H1 (cell line): Measurements from ENCODE around the gene CHD8. TPM values are rescaled to one million over a fixed set of nuclear protein-coding genes. Genes with fewer than 3 reads are reported as not detected.

Source experiments
- JUN ChIP-seq: IDR thresholded peaks from 2 replicates; pipeline ENCODE4 v1.6.1; 2011; ENCODE audit warnings: low read depth, mild to moderate bottlenecking, improper control_type of control experiment, low read length
- POLR2AphosphoS5 ChIP-seq: IDR thresholded peaks from 2 replicates; pipeline ENCODE4 v1.6.1; 2011; ENCODE audit warnings: low read depth, low read length
- SIN3A ChIP-seq, 2 experiments: IDR thresholded peaks in 1 of 2; conservative IDR thresholded peaks in 1 of 2; 2 replicates each; pipeline ENCODE4 v1.6.1; 2011 to 2012; ENCODE audit warnings: low read length in 2 of 2, improper control_type of control experiment in 1 of 2, low read depth in 1 of 2, mild to moderate bottlenecking in 1 of 2
- TAF1 ChIP-seq: IDR thresholded peaks from 2 replicates; pipeline ENCODE4 v1.6.1; 2011; ENCODE audit warnings: mild to moderate bottlenecking, low read depth, low read length
- polyA plus RNA-seq, 7 experiments: library from polyadenylated mRNA; depleted of rRNA in 3 of 7; stranded (reverse) in 5 of 7; unstranded in 2 of 7; fragments of >200 nt in 5 of 7; fragments of 200-250 nt in 2 of 7; gene quantifications; 1 replicate in 5 of 7; 2 replicates in 1 of 7; 4 replicates in 1 of 7; pipeline versions ENCODE4 v1.2.1 to v1.2.3, GENCODE V29; 2011 to 2013; ENCODE audit warnings: missing spikeins in 2 of 7, mixed read lengths in 2 of 7
- total RNA-seq: library from RNA; stranded (reverse); fragmentation: NEBNext Ultra II Directional; extraction: Animal tissue kit (Norgen Biotek cat#: 25700); gene quantifications from 2 replicates; pipeline ENCODE4 v1.2.1, GENCODE V29; 2021

Gene CHD8
- total and polyA plus RNA-seq, 2 of the 8 experiments (the other 6 are each of a cell fraction or from before 2014, with no cell fraction given) = 88.3 to 140 TPM

- TF ChIP-seq TAF1 (no peak), POLR2AphosphoS5 (no peak), SIN3A (conservative IDR thresholded peaks at IDR 0.05 in 1 of 2, IDR thresholded peaks at IDR 0.05 in 1 of 2; ENCODE audit: low read depth in 1 of 2, low read length in 2 of 2) (no peak), JUN (no peak)
Observed at GRCh38 chr14:21373980-21374379, 81.9 kb downstream of the CHD8 start (continued).
